ACHN (cell line): Measurements from ENCODE around the gene CC2D1A.
"Not testable (repeated sequence)": the region's sequence is repeated elsewhere in the genome, so short reads cannot be mapped to it uniquely, and the experiment has no call there.

Source experiments
- DNase-seq: peaks from one replicate; pipeline ENCODE4 v3.0.0-alpha.2; 2015
- in situ Hi-C: cut with HindIII; loops from 2 replicates; pipeline ENCODE4 v1.10.0; 2017; ENCODE audit warnings: low sequenced_read_pairs, low pct_ligation_motif_present, low pct_unique_long_range_greater_than_20kb

Gene CC2D1A

GRCh38 chr19:13894552-13894951 lies 11.4 kb upstream of the CC2D1A start:
- no peak for DNase-seq
- in situ Hi-C loops, result no loop called here

DNA sequence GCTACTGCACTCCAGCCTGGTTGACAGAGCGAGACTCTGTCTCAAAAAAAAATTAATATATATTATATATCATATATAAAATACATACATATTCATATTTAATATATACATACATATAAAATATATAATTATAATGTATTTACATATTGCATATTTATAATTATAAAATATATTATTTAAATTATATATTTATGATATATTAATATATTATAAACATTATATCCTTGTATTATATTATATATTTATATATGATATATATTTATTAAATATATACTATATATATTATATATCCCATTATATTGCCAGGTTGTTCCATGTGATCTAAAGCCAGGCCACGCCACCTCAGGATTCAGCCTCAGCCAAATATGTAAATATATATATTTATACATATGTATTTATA lies 9.8 kb upstream of the CC2D1A start:
- no peak for DNase-seq
- in situ Hi-C loops, result no loop called here

GRCh38 chr19:13899393-13899792 lies 6.6 kb upstream of the CC2D1A start:
- in situ Hi-C loops, result no loop called here
- no peak for DNase-seq

DNA sequence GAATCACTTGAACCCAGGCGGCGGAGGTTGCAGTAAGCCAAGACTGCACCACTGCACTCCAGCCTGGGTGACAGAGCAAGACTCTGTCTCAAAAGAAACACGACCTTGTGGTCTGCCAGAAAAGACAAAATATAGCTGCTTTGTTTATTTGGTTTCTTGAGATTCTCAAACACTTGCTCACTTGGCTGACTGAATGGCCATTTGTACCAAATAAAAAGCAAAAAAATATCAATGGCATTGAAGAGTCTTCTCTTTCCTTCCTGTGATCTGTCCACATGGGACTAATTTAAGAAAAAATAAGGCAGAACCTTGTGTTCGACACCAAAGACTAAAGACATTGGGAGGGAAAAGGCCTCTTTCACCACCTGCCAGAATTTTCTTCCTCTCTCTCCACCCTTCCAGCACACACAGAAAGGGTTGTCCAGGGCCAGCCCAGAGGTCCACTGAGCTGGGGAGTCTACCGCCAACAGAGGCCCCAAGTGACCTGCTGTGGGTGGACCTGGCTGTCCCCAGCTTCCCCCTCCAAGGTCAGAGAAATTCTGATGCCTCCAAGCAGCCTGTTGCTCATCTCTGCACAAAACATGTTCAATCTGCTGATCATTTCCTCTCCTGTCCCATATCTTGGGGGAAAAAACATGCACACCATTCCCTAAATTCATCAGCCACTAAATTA lies 6.0 kb upstream of the CC2D1A start:
- in situ Hi-C loops, result no loop called here

GRCh38 chr19:13902993-13903555 lies 2.9 kb upstream of the CC2D1A start:
- in situ Hi-C loops, result no loop called here

More for the DNA sequence above, 6.0 kb upstream of the CC2D1A start:
- no peak for DNase-seq

DNA sequence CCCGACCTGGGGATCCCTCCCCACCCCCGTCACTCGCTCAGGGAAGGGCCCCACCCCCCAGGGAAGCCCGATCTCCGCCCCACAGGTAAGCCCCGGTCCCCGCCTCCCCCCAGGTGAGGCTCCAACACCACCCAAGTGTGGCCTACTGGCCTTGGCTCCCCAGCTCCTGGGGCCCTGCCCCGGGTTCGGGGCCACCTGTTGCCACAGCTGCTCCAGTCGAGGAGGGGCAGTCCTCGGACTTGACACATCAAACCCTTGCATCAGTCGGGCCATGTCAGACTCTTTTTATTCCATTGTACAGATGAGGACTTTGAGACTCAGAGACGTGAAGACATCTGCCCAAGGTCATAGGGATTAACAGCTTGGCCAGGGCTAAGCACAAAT lies 512 bp downstream of the CC2D1A start:
- DNase-seq, result no peak
- in situ Hi-C loops, result no loop called here

More at GRCh38 chr19:13902993-13903555, 2.9 kb upstream of the CC2D1A start:
- no peak for DNase-seq

GRCh38 chr19:13906910-13907309 lies 909 bp downstream of the CC2D1A start:
- no peak for DNase-seq
- in situ Hi-C loops, result no loop called here

DNA sequence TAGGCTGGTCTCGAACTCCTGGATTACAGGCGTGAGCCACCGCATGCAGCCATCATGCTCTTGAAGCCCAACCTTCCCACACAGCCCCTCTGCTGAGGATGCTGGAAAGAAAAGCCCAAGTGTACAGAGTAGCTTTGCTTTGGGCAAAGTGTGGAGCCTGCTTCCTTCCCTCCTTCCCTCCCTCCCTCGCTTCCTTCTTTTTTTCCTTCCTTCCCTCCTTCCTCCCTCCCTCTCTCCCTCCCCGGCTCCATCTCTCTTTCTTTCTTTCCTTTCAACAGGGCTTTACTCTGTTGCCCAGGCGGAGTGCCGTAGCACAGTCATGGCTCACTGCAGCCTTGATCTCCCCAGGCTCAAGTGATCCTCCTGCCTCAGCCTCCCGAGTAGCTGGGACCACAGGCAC lies 2.7 kb downstream of the CC2D1A start:
- in situ Hi-C loops, result no loop called here
- no peak for DNase-seq

DNA sequence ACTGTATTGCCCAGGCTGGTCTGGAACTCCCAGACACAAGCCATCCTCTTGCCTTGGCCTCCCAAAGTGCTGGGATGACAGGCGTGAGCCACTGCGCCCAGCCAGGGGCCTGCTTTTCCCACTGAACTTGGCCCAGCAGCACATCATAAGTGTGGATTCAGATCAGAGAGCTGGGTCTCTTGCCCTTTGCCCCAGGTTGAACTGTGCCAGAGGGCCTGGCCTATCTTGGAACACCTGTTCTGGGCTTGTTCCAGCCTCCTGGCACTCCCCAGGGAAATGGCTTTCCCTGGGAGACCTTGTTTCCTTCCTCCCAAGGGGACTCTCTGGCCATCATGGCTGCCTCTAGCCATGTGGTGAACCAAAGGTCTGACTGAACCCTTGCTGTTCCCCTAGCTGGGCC lies 3.4 kb downstream of the CC2D1A start:
- in situ Hi-C loops, result no loop called here
- DNase-seq, result no peak

DNA sequence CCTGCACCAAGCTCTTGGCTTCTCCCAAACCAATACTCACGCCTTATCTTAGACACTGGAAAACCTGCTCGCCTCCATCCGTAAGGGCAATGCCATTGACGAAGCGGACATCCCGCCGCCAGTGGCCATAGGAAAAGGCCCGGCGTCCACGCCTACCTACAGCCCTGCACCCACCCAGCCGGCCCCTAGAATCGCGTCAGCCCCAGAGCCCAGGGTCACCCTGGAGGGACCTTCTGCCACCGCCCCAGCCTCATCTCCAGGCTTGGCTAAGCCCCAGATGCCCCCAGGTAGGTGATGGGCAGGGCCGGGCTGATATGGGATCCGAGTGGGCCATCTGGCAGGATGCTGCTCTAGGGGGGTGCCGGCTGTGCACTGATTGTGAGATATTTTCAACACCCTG lies 7.4 kb downstream of the CC2D1A start:
- DNase-seq, result no peak
- in situ Hi-C loops, result no loop called here

DNA sequence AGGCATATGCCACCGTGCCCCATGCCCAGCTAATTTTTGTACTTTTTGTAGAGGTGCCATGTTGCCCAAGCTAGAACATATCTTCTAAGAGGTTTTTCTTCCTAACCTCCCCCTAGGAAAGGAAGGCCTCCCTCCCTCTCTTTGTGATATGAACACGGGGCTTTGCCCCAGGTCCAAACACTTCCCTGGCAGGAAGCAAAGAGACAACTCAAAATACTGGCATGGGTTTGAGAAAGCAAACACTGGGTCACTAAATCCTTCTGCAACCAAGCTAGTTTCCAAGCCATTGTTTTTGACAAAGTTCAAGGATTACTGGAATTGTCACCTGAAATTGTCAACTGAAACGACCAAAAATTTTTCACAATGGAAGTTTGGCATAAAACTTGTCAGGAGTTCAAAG lies 8.8 kb downstream of the CC2D1A start:
- no peak for DNase-seq
- in situ Hi-C loops, result no loop called here

- in situ Hi-C loops, result no loop called here
- no peak for DNase-seq
These were observed 11.9 kb downstream of the CC2D1A start for GRCh38 chr19:13917888-13918406.

- in situ Hi-C loops, result no loop called here
- DNase-seq, result no peak
These were observed 12.9 kb downstream of the CC2D1A start for GRCh38 chr19:13918726-13919411.

GRCh38 chr19:13920524-13920923 lies 14.5 kb downstream of the CC2D1A start:
- no peak for DNase-seq
- in situ Hi-C loops, result no loop called here

DNA sequence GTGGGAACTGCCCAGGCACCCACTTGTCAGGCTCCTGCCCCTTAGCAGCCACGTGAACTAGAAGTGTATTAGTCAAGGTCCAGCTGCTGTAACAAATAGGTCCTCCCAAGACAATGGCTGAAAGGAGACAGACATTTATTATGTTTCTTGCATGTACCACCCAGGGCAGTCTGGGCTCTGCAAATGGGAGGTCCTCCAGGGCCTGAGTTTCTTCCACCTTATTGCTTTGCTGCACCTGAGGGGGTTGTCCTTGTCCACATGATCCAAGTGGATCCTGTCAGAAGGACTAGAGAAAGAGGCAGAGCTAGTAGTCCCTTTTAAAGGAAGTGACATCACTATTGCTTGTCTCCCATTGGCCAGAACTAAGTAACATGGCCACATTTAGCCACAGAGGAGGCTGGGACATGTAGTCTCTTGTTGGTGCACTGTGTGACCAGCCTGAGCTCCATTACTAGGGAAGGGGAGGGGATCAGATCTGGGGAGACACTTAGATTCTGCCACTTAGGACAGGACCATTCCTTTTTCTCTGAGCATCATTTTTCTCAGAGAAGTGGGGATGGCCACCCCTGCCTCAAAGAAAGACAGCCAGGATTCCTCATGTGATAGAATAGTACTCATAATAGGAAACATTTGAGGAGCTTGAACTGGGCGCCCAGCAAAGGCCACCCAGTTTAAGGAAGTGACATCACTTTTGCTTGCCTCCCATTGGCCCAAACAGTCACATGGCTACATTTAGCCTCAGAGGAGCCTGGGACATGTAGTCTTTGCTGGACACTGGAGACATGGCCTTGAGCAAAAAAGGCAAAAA lies 15.1 kb downstream of the CC2D1A start:
- in situ Hi-C loops, result no loop called here
- DNase-seq, result peak; percentile 45

- DNase-seq, in situ Hi-C loops: not testable (repeated sequence)
These were observed 16.1 kb downstream of the CC2D1A start for GRCh38 chr19:13922118-13922517.

DNA sequence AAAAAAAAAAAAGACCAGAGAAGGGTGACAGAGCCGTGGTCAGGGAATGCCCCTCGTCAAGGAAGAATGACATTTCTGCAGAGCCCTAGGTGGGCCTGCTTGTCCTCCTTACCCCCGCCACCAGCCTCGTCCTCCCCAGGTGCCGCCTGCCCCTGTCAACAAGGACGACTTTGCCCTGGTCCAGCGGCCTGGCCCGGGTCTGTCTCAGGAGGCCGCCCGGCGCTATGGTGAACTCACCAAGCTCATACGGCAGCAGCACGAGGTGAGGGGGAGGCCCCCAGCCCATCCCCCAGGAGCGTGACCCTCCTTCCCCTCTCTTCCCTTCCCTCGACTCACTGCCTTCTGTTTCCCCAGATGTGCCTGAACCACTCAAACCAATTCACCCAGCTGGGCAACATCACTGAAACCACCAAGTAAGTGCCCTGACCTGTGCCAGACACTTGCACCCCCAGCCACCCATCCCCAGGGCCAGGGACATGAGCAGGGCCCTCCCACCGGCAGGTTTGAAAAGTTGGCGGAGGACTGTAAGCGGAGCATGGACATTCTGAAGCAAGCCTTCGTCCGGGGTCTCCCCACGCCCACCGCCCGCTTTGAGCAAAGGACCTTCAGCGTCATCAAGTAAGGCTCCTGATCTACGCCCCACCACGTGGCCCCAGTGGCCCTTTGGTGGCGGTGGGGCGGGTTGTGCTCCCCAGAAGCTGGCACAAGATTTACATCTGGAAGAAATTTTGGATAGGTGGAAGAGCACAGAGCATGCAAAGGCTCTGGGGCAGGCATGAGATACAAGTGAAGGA lies 17.4 kb downstream of the CC2D1A start:
- in situ Hi-C loops, result no loop called here
- DNase-seq, result no peak

- in situ Hi-C loops, result no loop called here
These were observed 20.0 kb downstream of the CC2D1A start for GRCh38 chr19:13926010-13926409.

More at GRCh38 chr19:13926010-13926409, 20.0 kb downstream of the CC2D1A start:
- no peak for DNase-seq
